Esophagus muscularis mucosa (tissue), 4 donors: ENCODE results near the gene CTDP1. TPM values are rescaled to one million over a fixed set of nuclear protein-coding genes. Genes with fewer than 3 reads are reported as not detected.
"Not testable (repeated sequence)": the region's sequence is repeated elsewhere in the genome, so short reads cannot be mapped to it uniquely, and the experiment has no call there.

Source experiments
- DNase-seq: peaks from one replicate; pipeline ENCODE4 v3.0.0-alpha.2; 2017; ENCODE audit errors: extremely low spot score
- H3K27ac ChIP-seq, 4 donors: fragments of 200-600 bp; sonication (generic); replicated peaks in 1 of 4; 1 replicate in 3 of 4; 2 replicates in 1 of 4; pipeline ENCODE4 v1.5.1; 2016 to 2019; ENCODE audit warnings: mild to moderate bottlenecking in 1 of 4
- H3K27me3 ChIP-seq, 4 donors: fragments of 200-600 bp; sonication (generic); one replicate each; pipeline versions ENCODE4 v1.5.1 to v1.6.0; 2016 to 2019
- H3K36me3 ChIP-seq, 4 donors: fragments of 200-600 bp; sonication (generic); one replicate each; pipeline ENCODE4 v1.5.1; 2016 to 2019
- H3K4me1 ChIP-seq, 4 donors: fragments of 200-600 bp; sonication (generic); one replicate each; pipeline ENCODE4 v1.5.1; 2016 to 2019
- H3K4me3 ChIP-seq, 4 donors: fragments of 200-600 bp; sonication (generic); 1 replicate in 2 of 4; 2 replicates in 2 of 4; pipeline ENCODE4 v1.5.1; 2016 to 2019; ENCODE audit warnings: mild to moderate bottlenecking in 4 of 4, moderate library complexity in 1 of 4
- H3K9me3 ChIP-seq, 4 donors: fragments of 200-600 bp; sonication (generic); 1 replicate in 3 of 4; 2 replicates in 1 of 4; pipeline ENCODE4 v1.5.1; 2016 to 2019
- CTCF ChIP-seq, 3 experiments: fragments of 200-600 bp in 2 of 3; fragments of 450-650 bp in 1 of 3; sonication (generic) in 2 of 3; IDR thresholded peaks; one replicate each; pipeline ENCODE4 v1.5.1; 2017 to 2019; ENCODE audit warnings: antibody characterized with exemption in 3 of 3, mild to moderate bottlenecking in 2 of 3, moderate library complexity in 1 of 3
- EP300 ChIP-seq: sonication (generic); formaldehyde crosslinking; IDR thresholded peaks from one replicate; pipeline ENCODE4 v1.6.1; 2017; ENCODE audit warnings: antibody characterized with exemption
- POLR2A ChIP-seq: fragments of 450-650 bp; IDR thresholded peaks from one replicate; pipeline ENCODE4 v1.6.1; 2017; ENCODE audit warnings: antibody characterized with exemption, moderate library complexity, mild to moderate bottlenecking, low read depth
- POLR2AphosphoS5 ChIP-seq, 2 donors: sonication (generic); formaldehyde crosslinking; IDR thresholded peaks; one replicate each; pipeline ENCODE4 v1.6.1; 2017; ENCODE audit warnings: antibody characterized with exemption in 2 of 2
- WGBS: methylation state at CpG from one replicate; pipeline ENCODE4 v1.1.5; 2018; 5-methylcytosine and 5-hydroxymethylcytosine counted together
- intact Hi-C: fragments of 100-400 bp; cut with DNase I; formaldehyde crosslinking; loops from one replicate; pipeline ENCODE4 v1.15.1; 2023
- total RNA-seq, 4 donors: library from RNA; depleted of rRNA; stranded (reverse); fragments of >200 nt; gene quantifications; one replicate each; pipeline versions ENCODE4 v1.1.0 to v1.2.1, GENCODE V29; 2016

Gene CTDP1
- total RNA-seq, 4 donors from 2014 or later: 22.0 to 28.5 (median 24.5) TPM

GRCh38 chr18:79690586-79691482 lies 11.2 kb downstream of the CTDP1 start:
- intact Hi-C loops: no loop called here
- peaks cover 8 to 9% (median 9%) of the 10 kb centered on the region in 4 donors for H3K36me3 ChIP-seq
- no peaks in the 10 kb centered on the region for H3K27me3 ChIP-seq
- no peak for TF ChIP-seq CTCF (IDR thresholded peaks at IDR 0.05)
- no peak for TF ChIP-seq EP300
- no peak for TF ChIP-seq POLR2A
- TF ChIP-seq POLR2AphosphoS5 (IDR thresholded peaks at IDR 0.05): no peak
- no peak overlapping the region for H3K27ac ChIP-seq
- 91% methylated on average over 28 of the region's 33 CpGs for WGBS
- peaks cover 0 to 10% (median 2%) of the 10 kb centered on the region in 4 donors for H3K4me1 ChIP-seq
- no peak for DNase-seq
- H3K9me3 ChIP-seq: no peaks in the 10 kb centered on the region
- H3K4me3 ChIP-seq: no peak overlapping the region

- peaks cover 0 to 10% (median 2%) of the 10 kb centered on the region in 4 donors for H3K4me1 ChIP-seq
- no peaks in the 10 kb centered on the region for H3K9me3 ChIP-seq
- H3K36me3 ChIP-seq: peaks cover 16 to 22% (median 20%) of the 10 kb centered on the region in 4 donors
- TF ChIP-seq POLR2A (no peak), EP300 (no peak)
- DNase-seq: no peak
- WGBS: 89% methylated on average over 8 of the region's 14 CpGs
- H3K4me3 ChIP-seq: no peak overlapping the region
- no peaks in the 10 kb centered on the region for H3K27me3 ChIP-seq
- H3K27ac ChIP-seq: no peak overlapping the region
- intact Hi-C loops: no loop called here
These were observed 12.5 kb downstream of the CTDP1 start for GRCh38 chr18:79692056-79692455.

- TF ChIP-seq POLR2A (no peak), EP300 (no peak), CTCF (IDR thresholded peaks at IDR 0.05) (no peak), POLR2AphosphoS5 (IDR thresholded peaks at IDR 0.05) (no peak)
- intact Hi-C loops: no loop called here
- no peak for DNase-seq
- Histone ChIP-seq H3K4me1 (peaks cover 0 to 10% (median 2%) of the 10 kb centered on the region in 4 donors), H3K9me3 (no peaks in the 10 kb centered on the region), H3K27me3 (no peaks in the 10 kb centered on the region), H3K27ac (no peak overlapping the region), H3K36me3 (peaks cover 24 to 30% (median 28%) of the 10 kb centered on the region in 4 donors), H3K4me3 (no peak overlapping the region)
- 96% methylated on average over 12 of the region's 12 CpGs for WGBS
These were observed 13.3 kb downstream of the CTDP1 start for GRCh38 chr18:79692886-79693285.

GRCh38 chr18:79693561-79694205 lies 14.1 kb downstream of the CTDP1 start:
- H3K27me3 ChIP-seq: no peaks in the 10 kb centered on the region
- 86% methylated on average over 29 of the region's 31 CpGs for WGBS
- peaks cover 30 to 38% (median 36%) of the 10 kb centered on the region in 4 donors for H3K36me3 ChIP-seq
- no peak overlapping the region for H3K4me3 ChIP-seq
- intact Hi-C loops: no loop called here
- H3K9me3 ChIP-seq: no peaks in the 10 kb centered on the region
- peaks cover 0 to 10% (median 2%) of the 10 kb centered on the region in 4 donors for H3K4me1 ChIP-seq
- TF ChIP-seq POLR2A (no peak), POLR2AphosphoS5 (IDR thresholded peaks at IDR 0.05) (no peak), EP300 (no peak), CTCF (IDR thresholded peaks at IDR 0.05) (no peak)
- no peak overlapping the region for H3K27ac ChIP-seq
- DNase-seq: no peak

GRCh38 chr18:79694206-79694894 lies 14.7 kb downstream of the CTDP1 start:
- DNase-seq, H3K27ac ChIP-seq, H3K9me3 ChIP-seq, intact Hi-C loops, H3K4me3 ChIP-seq, H3K27me3 ChIP-seq: not testable (repeated sequence)
- peaks cover 0 to 10% (median 2%) of the 10 kb centered on the region in 4 donors for H3K4me1 ChIP-seq
- 81% methylated on average over 11 of the region's 32 CpGs for WGBS
- peaks cover 30 to 45% (median 42%) of the 10 kb centered on the region in 4 donors for H3K36me3 ChIP-seq
